ENCODE data around the gene ZDHHC23. TPM values are rescaled to one million over a fixed set of nuclear protein-coding genes. Genes with fewer than 3 reads are reported as not detected.

ZDHHC23 gene
- total RNA-seq (0.93 TPM), polyA plus RNA-seq (ENCODE audit: insufficient read depth in 1 of 8, insufficient read length in 8 of 8, low replicate concordance in 1 of 8) (1 to 10 TPM in 2 of 8 donors, under 1 TPM in 6; 0.68 to 1.2 (median 0.88) TPM)
- long read RNA-seq, donor 1, result 0 reads
- long read RNA-seq, donor 2, result 0 reads
- long read RNA-seq, donor 3, result 0 reads
- long read RNA-seq, donor 4, result 0 reads
- long read RNA-seq, donor 5, result 0 reads
- long read RNA-seq, donor 6, result 0 reads
- long read RNA-seq, donor 7, result 0 reads
- long read RNA-seq, donor 8, result 0 reads
- long read RNA-seq, donor 9, result 0 reads
- long read RNA-seq, donor 10, result 0 reads
- long read RNA-seq, donor 11, result 0 reads

GRCh38 chr3:113947372-113948014 is at the start of gene ZDHHC23:
TSS of gene ZDHHC23 (plus strand) at chr3:113948013. CDS start at chr3:113948803, 790 bp downstream.
- peak within 1 kb of the TSS; percentile 60 for H3K4me3 ChIP-seq (ENCODE audit: low read length)
- peaks cover 19% of the 10 kb centered on the region for H3K27me3 ChIP-seq (ENCODE audit: control insufficient read depth, insufficient read depth, low read length)
- WGBS (ENCODE audit: insufficient coverage), result under 1% methylated on average over 79 of the region's 80 CpGs
- H3K9me3 ChIP-seq (replicated peaks; ENCODE audit: control insufficient read depth, low read depth, low read length), result no peaks in the 10 kb centered on the region
- DNase-seq, result peak; percentile 60
- H3K27ac ChIP-seq (ENCODE audit: low read length), result no peak within 1 kb of the TSS
- H3K4me1 ChIP-seq (ENCODE audit: control insufficient read depth, insufficient read depth, low read length), result peaks cover 12% of the 10 kb centered on the region
- no peaks in the 10 kb centered on the region for H3K36me3 ChIP-seq (ENCODE audit: control insufficient read depth, insufficient read depth, low read length)

GRCh38 chr3:113898892-113899291 is 48.9 kb upstream of the ZDHHC23 start:
- WGBS (ENCODE audit: insufficient coverage), result no CpG with 5 or more reads among the region's 2 CpGs
- H3K27ac ChIP-seq (ENCODE audit: low read length), result no peak overlapping the region
- no peaks in the 10 kb centered on the region for H3K9me3 ChIP-seq (replicated peaks; ENCODE audit: control insufficient read depth, low read depth, low read length)
- H3K36me3 ChIP-seq (ENCODE audit: control insufficient read depth, insufficient read depth, low read length), result no peaks in the 10 kb centered on the region
- H3K27me3 ChIP-seq (ENCODE audit: control insufficient read depth, insufficient read depth, low read length), result no peaks in the 10 kb centered on the region
- no peaks in the 10 kb centered on the region for H3K4me1 ChIP-seq (ENCODE audit: control insufficient read depth, insufficient read depth, low read length)
- DNase-seq, result no peak
- H3K4me3 ChIP-seq (ENCODE audit: low read length), result no peak overlapping the region

DNA sequence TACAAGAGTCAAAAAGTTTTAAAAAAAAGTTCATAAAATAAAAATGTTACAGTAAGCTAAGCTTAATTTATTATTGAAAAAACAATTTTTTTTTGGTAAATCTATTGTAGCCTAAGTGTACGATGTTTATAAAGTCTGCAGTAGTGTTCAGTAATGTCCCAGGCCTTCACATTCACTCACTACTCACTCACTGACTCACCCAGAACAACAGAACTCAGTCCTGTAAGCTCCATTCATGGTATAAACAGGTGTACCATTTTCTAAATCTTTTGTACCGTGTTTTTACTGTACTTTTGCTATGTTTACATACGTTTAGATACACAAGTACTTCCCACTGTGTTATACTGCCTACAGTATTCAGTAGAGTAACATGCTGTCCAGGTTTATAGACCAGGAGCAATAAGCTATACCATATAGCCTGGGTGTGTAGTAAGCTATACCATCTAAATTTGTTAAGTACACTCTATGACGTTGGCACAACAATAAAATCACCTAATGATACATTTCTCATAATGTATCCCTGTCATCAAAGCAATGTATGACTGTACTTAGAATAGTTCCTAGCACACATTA is 41.2 kb upstream of the ZDHHC23 start:
- Histone ChIP-seq H3K4me1 (ENCODE audit: control insufficient read depth, insufficient read depth, low read length) (no peaks in the 10 kb centered on the region), H3K36me3 (ENCODE audit: control insufficient read depth, insufficient read depth, low read length) (no peaks in the 10 kb centered on the region), H3K9me3 (replicated peaks; ENCODE audit: control insufficient read depth, low read depth, low read length) (peaks cover 3% of the 10 kb centered on the region), H3K4me3 (ENCODE audit: low read length) (no peak overlapping the region), H3K27me3 (ENCODE audit: control insufficient read depth, insufficient read depth, low read length) (no peaks in the 10 kb centered on the region), H3K27ac (ENCODE audit: low read length) (no peak overlapping the region)
- no peak for DNase-seq
- WGBS (ENCODE audit: insufficient coverage), result no CpG with 5 or more reads among the region's 4 CpGs

DNA sequence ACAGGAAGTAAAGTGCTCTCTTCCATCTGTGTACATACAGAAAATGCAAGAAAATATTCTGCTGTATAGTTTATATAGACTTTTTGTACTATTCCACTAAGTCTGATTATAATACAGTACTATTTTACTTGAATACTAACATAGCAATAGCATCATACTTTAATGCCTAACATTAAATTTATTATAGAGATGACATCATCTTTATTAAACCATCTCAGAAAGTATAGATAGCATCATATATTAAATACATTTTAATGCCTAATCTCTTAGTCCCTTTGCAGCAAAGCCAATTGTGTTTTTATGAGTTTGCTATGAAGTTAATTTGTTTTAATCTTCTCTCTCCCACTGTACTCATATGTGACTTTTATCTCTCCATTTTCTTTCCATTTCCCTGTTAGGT is 39.7 kb upstream of the ZDHHC23 start:
- DNase-seq, result no peak
- Histone ChIP-seq H3K27ac (ENCODE audit: low read length) (no peak overlapping the region), H3K4me3 (ENCODE audit: low read length) (no peak overlapping the region), H3K4me1 (ENCODE audit: control insufficient read depth, insufficient read depth, low read length) (no peaks in the 10 kb centered on the region), H3K27me3 (ENCODE audit: control insufficient read depth, insufficient read depth, low read length) (no peaks in the 10 kb centered on the region), H3K9me3 (replicated peaks; ENCODE audit: control insufficient read depth, low read depth, low read length) (peaks cover 3% of the 10 kb centered on the region), H3K36me3 (ENCODE audit: control insufficient read depth, insufficient read depth, low read length) (no peaks in the 10 kb centered on the region)

- Histone ChIP-seq H3K4me1 (ENCODE audit: control insufficient read depth, insufficient read depth, low read length) (no peaks in the 10 kb centered on the region), H3K4me3 (ENCODE audit: low read length) (no peak overlapping the region), H3K36me3 (ENCODE audit: control insufficient read depth, insufficient read depth, low read length) (no peaks in the 10 kb centered on the region), H3K9me3 (replicated peaks; ENCODE audit: control insufficient read depth, low read depth, low read length) (no peaks in the 10 kb centered on the region), H3K27me3 (ENCODE audit: control insufficient read depth, insufficient read depth, low read length) (no peaks in the 10 kb centered on the region), H3K27ac (ENCODE audit: low read length) (no peak overlapping the region)
- 100% methylated on average over 1 of the region's 5 CpGs for WGBS (ENCODE audit: insufficient coverage)
- no peak for DNase-seq
Measured at GRCh38 chr3:113910966-113911365, 36.8 kb upstream of the ZDHHC23 start.

- H3K27ac ChIP-seq (ENCODE audit: low read length), result no peak overlapping the region
- no peaks in the 10 kb centered on the region for H3K36me3 ChIP-seq (ENCODE audit: control insufficient read depth, insufficient read depth, low read length)
- H3K4me3 ChIP-seq (ENCODE audit: low read length), result no peak overlapping the region
- no peaks in the 10 kb centered on the region for H3K9me3 ChIP-seq (replicated peaks; ENCODE audit: control insufficient read depth, low read depth, low read length)
- H3K4me1 ChIP-seq (ENCODE audit: control insufficient read depth, insufficient read depth, low read length), result no peaks in the 10 kb centered on the region
- WGBS (ENCODE audit: insufficient coverage), result 83% methylated on average over 1 of the region's 3 CpGs
- peak; percentile 22 for DNase-seq
- H3K27me3 ChIP-seq (ENCODE audit: control insufficient read depth, insufficient read depth, low read length), result no peaks in the 10 kb centered on the region
Measured at GRCh38 chr3:113912552-113913236, 35.1 kb upstream of the ZDHHC23 start.

DNA sequence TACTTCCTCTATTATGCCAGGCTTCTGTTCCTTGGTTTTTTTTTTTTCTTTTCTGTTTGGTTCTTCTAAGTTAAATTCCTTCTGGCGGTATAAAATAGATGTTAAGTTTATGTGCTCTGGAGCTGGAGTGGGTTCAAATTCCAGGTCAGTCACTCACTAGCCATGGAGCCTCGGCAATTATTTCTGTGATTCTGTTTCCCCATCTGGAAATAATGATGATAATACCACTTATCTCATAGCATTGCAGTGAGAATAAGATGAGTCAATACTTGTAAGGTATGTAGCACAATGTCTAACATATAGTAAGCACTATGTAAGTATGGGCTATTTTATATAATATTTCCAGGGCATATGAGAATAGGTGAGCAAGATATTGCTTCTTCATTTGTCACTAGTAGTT is 33.2 kb upstream of the ZDHHC23 start:
- no peak for DNase-seq
- Histone ChIP-seq H3K27me3 (ENCODE audit: control insufficient read depth, insufficient read depth, low read length) (no peaks in the 10 kb centered on the region), H3K4me1 (ENCODE audit: control insufficient read depth, insufficient read depth, low read length) (no peaks in the 10 kb centered on the region), H3K36me3 (ENCODE audit: control insufficient read depth, insufficient read depth, low read length) (no peaks in the 10 kb centered on the region), H3K9me3 (replicated peaks; ENCODE audit: control insufficient read depth, low read depth, low read length) (no peaks in the 10 kb centered on the region), H3K4me3 (ENCODE audit: low read length) (no peak overlapping the region), H3K27ac (ENCODE audit: low read length) (no peak overlapping the region)
- WGBS (ENCODE audit: insufficient coverage), result no CpG with 5 or more reads among the region's 2 CpGs

GRCh38 chr3:113927556-113927955 is 20.3 kb upstream of the ZDHHC23 start:
- Histone ChIP-seq H3K4me3 (ENCODE audit: low read length) (no peak overlapping the region), H3K27ac (ENCODE audit: low read length) (no peak overlapping the region), H3K4me1 (ENCODE audit: control insufficient read depth, insufficient read depth, low read length) (no peaks in the 10 kb centered on the region), H3K9me3 (replicated peaks; ENCODE audit: control insufficient read depth, low read depth, low read length) (peaks cover 2% of the 10 kb centered on the region), H3K36me3 (ENCODE audit: control insufficient read depth, insufficient read depth, low read length) (no peaks in the 10 kb centered on the region), H3K27me3 (ENCODE audit: control insufficient read depth, insufficient read depth, low read length) (no peaks in the 10 kb centered on the region)
- 91% methylated on average over 4 of the region's 5 CpGs for WGBS (ENCODE audit: insufficient coverage)
- DNase-seq, result no peak

DNA sequence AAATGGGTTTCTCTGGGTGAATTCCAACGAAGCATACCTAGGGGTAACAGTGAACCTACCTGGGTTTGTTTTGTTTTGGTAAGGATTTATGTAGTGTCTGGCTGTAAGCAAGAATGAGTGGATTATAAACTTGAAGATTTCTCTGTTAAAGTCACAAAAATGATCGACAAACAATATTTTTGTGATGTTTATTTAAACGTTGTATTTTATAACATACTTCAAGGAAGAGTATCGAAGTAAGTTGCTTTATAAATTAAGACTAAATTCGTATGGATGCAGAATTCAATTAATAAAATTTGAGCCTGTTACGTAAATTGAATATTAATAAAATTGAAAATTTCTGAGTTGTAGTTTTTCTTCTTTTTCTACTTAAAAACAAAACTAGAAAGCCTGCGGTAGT is 982 bp upstream of the ZDHHC23 start:
- Histone ChIP-seq H3K36me3 (ENCODE audit: control insufficient read depth, insufficient read depth, low read length) (no peaks in the 10 kb centered on the region), H3K27me3 (ENCODE audit: control insufficient read depth, insufficient read depth, low read length) (peaks cover 17% of the 10 kb centered on the region), H3K4me3 (ENCODE audit: low read length) (no peak overlapping the region), H3K9me3 (replicated peaks; ENCODE audit: control insufficient read depth, low read depth, low read length) (no peaks in the 10 kb centered on the region), H3K27ac (ENCODE audit: low read length) (no peak overlapping the region), H3K4me1 (ENCODE audit: control insufficient read depth, insufficient read depth, low read length) (peaks cover 12% of the 10 kb centered on the region)
- no peak for DNase-seq
- WGBS (ENCODE audit: insufficient coverage), result no CpG with 5 or more reads among the region's 7 CpGs
